HG03159 (cell line): ENCODE results near the gene UTS2B.
A peak's percentile ranks its signal among the peaks of the same experiment; 100 is the strongest.

Source experiments
- ATAC-seq: cut with Tn5 transposase; IDR thresholded peaks from one replicate; pipeline ENCODE4 v1.9.1; 2021; ENCODE audit warnings: mild to moderate bottlenecking, moderate library complexity; ENCODE audit not compliant: unreplicated experiment

The UTS2B gene

DNA sequence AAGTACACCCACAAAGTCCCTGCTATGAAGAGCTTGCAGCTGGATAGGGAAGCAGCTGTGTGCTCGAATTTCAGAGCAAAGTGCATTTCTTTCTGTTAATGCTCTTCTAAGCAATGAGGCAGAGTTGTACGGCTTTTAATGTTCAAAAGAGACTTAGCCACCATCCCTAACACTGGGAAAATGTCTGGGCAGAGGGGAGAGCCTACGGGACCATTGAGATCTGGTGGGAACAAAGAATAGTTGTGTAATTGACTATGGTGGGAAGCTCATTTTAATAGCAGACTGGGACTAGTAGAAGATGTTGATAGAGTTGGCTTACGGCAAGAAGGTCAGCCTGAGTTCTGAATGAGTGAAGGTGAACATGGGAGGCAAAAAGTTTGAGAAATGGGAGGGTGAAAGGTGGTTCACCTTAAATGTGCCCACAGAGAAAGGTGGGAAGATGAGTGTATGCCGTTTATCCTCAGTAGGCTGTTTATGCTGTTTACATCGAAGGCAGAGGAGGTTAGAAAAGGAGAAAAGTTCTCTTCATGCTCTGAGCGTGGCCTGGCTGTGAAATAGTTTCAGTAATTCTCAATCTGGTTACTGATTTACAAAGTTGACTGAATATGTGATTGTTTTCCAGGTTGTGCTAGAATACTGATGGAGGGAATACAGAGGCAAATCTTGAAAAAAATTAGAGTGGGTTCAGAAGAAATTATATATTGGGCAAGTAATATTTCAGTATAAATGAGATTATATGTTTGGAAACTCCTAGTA lies 22.9 kb upstream of the UTS2B start:
- ATAC-seq: no peak

DNA sequence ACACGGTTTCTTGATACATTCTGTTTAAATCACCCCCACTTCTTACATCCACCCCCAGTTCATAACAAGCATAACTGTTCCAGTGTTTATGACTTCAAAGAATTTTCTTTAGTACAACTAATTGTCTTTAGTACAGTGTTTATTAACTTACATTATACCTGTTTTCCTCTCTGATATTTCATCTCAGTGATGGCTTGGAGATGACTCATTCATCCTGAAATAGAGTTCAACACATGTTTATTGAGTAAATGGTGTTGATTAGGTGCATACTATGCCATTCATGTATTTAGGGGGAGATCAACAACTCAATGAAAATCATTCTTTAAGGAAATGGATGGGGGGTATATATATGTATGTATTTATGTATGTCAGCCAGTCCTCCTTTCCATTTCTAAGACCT lies 21.7 kb upstream of the UTS2B start:
- ATAC-seq: no peak

DNA sequence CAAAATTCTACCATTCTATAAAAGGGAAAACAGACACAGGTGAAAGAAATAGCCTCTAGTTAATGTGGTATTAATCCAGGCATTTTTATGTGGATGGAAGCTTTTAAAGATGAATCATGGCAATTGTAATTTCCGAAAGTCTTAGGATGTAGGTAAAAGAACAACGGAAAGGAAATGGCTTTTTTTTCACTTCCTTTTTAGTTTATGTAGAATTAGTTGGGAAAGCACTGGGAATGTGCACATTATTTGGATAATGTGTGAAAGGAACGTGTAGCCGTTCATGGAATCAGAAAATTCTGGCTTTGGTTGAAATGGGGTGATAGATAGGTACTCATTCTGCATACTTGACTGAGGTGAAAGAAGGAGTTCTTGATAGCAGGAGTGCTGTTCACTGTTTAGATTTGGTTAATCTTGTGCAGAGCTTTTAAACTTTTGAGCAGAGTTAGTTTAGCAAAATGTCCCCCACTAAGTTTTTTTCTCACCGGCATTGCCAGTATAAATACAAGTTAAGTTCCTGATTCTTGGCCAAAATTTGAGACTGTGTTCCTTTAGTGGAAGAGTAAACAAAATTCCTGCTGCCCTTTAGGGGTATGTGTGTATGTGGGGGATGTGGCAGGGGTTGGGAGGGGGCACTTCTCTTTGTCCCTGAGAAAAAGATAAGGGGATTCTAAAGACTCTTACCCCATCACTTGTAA lies 20.2 kb upstream of the UTS2B start:
- ATAC-seq: no peak

DNA sequence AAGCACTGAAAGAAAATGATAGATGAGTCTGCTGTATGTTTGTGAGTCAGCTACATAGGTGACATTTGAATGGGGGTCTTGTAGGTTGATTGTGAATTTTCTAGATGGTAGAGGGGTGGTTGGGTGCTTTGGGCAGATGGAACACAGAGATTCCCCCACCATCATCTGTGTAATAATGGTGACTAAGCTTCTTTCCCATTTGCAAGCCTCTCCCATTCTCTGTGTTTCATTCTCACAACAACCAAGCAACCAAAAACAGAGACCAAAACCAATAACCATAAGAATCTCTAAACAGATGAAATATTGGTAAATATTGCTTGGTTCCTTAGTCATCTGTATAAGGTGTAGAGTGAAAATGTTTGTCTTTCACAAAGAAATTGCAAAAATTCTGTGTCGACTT lies 17.8 kb upstream of the UTS2B start:
- no peak for ATAC-seq

DNA sequence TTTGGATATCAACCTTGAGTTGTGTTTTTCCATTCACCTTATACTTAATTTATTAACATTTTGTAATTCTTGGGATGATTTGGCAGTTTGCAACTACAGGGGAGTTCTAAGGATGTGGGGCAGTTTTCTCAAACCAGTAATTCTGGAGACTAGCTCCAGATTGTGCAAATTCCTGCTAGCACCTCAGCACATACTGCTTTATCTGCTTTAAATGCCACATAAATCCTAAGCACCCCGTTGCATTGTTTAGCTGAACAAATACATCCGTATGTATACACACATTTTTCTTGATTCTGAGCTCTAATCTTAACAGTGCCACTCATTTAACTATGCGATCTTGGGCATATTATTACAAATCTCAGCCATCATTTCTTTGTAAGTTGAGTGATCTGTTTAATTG lies 16.9 kb upstream of the UTS2B start:
- no peak for ATAC-seq

DNA sequence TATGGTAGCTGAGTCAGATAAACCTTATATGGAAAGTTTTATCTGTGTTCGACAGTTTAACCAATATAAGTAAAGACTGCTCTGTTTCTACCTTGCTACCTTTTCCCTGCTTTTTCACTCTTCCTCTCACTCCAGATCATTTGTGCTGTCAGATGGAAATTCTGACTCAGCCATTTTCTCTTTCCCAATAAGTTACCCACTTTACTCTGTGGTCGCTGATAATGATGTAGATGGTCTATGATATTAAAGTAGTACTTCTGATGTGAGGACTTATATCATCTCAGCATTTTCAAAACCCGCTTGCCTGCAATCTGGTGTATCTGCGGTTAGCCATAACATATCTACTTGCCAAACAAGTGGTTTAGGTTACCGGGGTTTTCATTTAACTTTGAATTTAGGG lies 15.0 kb upstream of the UTS2B start:
- no peak for ATAC-seq

DNA sequence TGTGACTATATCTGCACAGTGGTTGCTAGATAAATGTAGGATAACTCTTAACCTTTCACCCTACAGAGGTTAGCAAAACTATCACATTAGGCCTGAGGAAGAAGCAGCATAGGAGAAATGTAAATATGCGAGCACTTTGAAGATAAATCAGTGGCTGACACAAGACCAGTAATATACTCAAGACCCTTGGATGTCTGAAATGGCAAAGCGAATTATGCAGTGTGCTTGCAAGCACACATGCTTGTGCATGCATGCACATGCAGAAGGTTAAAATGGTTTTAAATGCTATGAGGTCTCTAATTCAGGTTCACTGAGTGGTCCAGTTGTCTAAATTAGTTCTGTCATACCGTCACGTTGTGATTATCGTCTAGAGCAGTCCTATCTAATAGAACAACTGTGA lies 13.6 kb upstream of the UTS2B start:
- no peak for ATAC-seq

DNA sequence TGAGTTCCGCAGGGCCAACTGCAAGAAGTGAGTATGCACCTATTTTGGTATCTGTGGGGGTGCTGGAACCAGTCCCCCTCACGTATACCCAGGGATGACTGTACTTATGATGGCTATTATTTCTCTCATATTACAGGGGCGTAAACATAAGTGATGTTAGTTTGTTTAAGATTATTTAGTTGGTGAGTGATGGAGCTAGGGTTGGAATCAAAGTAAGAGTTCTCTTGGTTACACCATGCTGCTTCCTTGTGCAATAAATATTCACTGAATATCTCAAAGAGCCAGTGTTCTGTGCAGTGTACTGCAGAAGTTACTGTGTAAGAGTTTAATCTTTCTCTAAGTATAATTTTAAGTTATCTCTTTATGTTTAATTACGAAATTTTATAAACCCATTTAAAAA lies 12.8 kb upstream of the UTS2B start:
- ATAC-seq: no peak

DNA sequence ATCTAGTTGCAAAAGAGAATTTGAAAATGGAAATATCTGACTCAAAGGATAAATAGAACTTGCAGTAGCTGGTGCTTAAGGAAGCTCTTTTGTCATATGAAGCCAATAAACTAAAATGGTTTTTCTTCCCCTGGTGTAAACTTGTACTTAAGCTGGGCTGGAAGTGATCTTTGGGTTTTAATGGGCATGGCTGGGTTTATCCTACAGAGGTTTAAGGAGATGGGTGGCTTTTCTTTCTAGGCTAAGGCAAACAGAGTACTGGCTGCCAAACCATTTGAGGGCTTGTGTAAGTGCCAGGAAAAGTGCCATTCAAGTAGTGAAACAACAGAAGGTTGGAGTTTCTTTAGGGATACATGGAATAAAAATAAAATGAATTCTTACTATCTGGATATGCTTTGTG lies 12.1 kb upstream of the UTS2B start:
- ATAC-seq: no peak

DNA sequence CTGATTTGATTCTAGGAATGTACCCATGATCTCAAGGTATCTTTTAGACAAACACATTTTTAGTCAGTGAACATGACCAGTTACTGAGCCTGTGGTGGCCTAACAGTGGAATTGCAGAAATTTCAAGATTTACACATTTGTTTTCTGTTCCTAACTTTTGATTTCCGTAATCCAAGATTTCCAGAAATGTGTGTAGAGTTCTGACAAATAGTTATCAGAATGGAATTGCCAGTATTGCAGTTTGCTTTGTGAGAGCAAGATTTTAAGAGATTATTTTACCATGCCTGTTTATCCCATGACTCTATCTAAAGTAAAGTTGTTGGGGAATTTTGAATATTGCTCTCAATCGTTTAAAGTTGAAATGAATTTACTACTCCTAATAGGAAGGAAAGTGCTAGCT lies 11.7 kb upstream of the UTS2B start:
- ATAC-seq: no peak

DNA sequence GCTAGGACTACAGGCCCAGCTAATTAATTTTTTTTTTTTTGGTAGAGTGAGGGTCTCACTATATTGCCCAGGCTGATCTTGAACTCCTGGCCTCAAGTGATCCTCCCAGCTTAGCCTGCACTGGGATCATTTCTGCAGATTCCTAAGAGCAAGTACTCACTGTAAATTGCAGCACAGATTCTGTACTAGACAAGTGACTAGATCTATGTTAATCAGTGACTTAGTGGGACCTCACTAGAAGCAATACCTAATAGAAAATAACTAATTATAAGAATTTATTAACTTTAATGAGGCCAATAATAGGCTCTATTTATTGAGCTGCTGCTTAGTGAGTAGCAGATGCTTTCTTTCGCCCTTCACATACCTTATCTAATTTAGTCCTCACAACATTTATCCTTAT lies 10.6 kb upstream of the UTS2B start:
- peak; percentile 39 for ATAC-seq

DNA sequence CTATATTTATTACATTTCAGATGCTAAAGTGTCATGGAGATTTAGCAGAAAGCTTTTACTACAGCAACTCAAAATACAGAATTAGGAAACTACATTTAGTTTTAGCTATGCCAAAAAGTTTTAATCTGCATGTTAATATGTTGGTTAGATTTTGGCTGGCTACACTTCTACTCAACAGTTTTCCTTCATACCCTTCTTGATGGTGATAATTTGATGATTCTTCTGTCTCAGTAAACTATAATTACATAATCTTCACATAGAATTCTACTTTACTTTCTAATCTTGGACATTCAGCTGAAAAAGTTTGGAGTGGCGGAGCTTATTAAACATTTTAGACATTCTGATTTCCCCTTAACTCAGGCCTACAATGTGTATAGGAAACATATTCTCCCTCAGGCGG lies 10.0 kb upstream of the UTS2B start:
- no peak for ATAC-seq

DNA sequence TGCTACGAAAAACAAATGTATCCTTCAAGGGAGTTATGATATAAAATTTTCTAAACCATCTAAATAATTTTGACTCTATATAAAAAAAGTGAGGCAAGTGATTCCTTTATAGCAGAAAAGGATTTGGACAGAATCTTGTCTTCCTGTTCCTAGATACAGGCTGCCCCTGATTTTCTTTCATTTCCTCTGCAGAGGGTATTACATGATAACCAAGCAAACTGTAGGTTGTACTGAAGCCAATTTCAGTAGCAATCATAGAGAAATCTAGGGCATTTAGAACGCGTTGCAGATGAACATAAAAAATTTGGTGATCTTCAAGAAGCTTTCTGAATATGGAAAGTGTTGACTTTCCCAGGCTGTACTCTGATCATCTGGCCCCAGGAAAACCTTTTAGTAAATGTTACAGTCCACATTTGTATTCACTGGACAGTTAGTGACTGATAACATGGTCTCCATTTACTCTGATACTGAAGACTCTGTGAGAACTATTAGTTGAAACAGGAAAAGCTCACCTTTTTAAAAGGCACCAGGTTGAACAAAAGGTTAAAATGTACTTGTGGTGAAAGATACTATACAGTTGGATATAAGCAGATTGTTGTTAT lies 9.1 kb upstream of the UTS2B start:
- ATAC-seq: no peak

DNA sequence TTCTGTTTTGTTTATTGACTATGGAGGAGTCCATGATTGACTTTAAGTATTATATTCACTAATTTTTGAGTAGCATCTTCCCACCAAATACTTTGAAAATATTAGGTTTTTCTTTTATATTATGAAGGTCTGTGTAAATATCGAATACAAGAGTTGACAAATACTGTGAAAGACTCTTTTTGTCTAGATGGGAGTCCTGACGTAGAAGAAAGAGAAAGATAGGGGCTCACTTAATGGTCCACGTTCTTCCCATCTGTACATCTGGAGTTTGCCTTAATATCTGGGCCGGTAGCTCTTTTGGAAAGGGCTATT lies 7.8 kb upstream of the UTS2B start:
- no peak for ATAC-seq

DNA sequence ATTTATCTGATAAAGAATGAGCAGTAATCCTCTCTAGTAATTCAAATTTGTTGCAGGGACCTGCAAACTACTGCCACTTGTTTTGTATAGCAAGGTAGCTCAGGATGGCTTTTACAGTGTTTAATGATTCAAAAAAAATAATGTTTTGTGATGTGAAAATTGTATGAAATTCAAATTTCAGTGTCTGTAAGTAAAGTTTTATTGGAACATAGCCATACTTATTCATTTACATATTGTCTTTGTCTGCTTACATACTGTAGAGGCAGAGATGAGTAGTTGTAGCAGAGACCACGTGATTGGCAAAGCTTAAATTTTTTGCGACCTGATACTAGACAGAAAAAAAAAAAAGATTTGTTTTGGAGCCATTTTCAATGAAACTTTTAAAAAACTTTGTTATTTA lies 6.5 kb upstream of the UTS2B start:
- no peak for ATAC-seq

DNA sequence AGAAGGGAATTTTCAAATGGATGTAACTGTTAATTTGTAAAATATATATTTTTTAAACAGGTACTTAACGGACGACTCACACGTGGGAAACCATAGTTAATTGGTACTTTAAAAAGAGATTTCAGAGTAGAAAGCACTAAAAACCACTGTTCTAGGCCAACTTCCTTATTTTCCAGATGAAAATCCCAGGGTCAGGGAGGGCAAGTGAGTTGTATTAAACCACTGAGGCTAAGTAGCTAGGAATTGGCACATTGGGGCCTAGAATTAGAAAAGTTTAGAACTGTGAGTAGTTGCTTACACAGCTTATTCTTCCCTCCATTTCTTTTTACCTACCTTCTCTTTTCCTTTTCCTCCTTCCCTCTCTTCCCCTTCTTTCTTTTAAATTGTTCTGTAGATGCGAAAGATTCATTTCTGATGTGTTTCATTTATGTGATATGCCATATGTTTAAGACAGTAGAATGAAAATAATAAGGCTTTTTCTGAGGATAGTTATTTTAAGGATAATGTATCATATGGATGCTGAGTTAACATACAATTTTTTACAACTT lies 4.1 kb upstream of the UTS2B start:
- no peak for ATAC-seq

DNA sequence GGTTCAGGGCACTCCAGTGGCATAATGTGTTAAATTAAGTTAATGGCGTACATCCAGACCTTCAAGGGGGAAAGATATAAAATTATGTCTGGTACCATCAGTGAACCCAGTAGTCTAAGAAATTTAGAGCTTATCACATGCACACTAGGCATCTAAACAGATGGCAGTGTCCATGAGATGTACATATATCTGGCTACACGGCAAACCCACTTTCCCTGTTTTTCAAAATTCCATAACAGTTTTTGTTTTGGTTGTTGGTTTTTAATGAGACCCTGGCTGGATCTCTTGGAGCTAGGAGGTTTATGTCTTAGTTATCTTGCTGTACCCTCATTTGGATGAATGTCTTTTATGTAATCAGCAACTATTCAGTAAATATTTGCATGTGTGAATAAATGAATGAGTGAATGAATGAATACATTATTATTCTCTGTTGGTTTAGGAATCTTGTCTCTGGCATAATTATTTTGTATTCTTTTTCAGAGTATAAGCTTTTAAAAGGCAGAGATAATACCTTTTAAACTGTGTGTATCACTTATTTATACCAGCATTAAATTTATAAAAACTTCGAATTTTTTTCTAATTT lies 3.1 kb upstream of the UTS2B start:
- ATAC-seq: no peak

DNA sequence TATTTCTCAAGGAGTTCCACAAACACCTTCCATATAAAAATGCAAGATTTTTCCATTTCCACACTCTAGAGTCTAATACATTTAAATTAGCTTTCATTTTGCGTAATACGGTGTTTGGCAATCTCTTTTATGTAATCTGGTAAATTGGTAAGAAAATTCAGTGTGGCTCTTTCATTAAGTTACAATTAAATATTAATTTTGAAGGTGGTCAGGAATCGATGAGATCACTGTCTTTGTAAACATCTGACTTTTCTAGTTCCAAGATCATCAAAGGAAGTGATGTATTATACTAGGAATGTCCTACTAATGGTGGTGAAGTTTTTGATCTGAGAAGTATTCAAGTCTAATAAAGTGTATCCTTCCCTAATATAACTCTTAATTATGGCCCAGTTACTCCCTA lies 1.1 kb upstream of the UTS2B start:
- ATAC-seq: no peak

DNA sequence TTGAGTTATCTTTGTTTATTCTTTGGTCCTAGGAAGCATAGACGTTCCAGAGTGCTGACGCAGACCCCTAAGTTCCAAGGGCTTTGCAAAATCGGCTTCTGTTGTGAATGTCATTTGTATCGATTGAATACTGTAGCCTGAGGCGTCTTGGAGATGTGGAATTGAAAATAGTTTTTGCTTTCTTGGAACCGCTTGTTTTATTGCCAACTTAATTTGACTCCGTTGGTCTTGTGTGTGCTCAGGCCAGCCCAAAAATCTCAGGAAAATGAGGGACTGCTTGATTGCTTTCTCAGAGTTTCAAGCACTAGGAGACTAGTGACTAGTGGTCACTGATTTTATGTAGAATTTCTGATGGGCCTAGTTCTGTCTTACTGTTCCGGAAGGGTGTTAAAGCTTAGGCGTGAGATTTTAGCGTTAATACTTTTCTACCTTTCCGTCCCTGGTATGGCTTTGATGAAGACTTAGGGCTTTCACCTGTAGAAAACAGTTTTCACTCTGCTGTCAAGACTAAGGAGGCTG lies 263 bp upstream of the UTS2B start:
- ATAC-seq: no peak

DNA sequence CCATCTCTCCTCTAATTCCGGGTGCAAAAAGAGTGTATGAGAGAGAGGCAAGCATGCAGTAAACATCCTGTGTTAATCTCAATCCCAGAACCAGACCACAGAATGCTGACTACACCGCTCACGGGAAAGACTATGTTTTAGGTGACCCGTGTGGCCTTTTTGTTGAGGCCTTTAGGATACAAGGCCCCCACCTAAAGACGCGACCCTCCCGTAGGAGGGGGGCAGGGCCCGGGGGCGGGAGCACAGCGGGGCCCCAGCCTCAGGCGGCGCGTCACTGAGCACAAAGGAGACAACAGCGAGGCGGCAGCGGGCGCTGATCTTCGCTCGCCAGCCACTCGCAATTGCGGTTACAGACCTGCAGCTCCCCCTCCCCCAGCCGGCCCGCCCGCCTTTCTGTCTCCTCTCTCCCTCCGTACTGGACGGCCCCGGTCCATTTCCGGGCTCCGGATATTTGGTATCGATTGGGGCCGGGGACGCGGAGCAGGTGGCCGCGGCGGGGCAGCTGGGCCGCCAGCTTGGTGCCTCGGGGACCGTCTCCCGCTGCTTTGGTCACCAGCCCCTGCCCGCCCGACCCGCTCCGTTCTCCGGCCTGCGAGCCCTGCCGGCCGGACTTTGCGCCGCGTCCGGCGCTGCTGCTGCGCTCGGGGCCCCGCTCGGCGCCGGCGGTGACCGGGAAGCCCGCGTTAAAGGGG lies 1.2 kb downstream of the UTS2B start, which contains the start of gene CCDC50:
CCDC50 (plus strand) TSS at position 433 of the 692 bp plus-strand sequence. CDS start 281 bp downstream, outside the sequence.
- peak; percentile 83 for ATAC-seq

DNA sequence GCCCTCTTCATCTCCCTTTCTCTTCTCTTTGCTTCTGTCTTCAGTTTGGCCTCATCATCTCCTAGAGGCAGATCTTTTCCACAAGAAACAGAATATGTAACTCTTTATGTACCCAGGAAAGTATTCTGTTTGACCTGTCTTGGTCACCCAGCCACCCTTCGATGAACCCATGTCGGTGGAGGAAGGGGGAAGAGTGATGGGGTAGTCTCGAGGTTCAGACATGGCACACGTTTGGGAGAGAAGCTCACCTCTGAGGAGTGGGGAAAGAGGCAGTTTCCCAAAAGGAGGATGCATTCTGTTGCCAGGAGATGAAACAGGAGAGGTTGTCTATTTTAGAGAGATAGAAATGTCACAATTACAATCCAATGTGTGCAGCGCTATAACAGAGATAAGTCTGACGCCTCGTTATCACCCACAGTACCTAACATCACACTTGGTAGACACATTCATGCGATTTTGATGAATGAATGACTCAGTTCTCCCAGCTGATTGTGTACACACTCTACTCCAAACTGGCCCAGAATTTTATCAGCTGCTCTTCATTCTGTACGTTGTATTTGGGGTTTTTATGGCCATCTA lies 1.9 kb downstream of the UTS2B start:
- ATAC-seq: no peak
